ENCODE measurements around the gene DCTN4. TPM values are rescaled to one million over a fixed set of nuclear protein-coding genes. Genes with fewer than 3 reads are reported as not detected.

Gene DCTN4
- total RNA-seq, 4 donors from 2014 or later: 23.2 to 55.3 (median 42.4) TPM

- WGBS, 2 donors (ENCODE audit: low coverage in 1 of 2): 78% methylated on average over 1 of the region's 1 CpG; no CpG with 5 or more reads in 1 of the 2 donors
- intact Hi-C loops (cut with DNase I; ENCODE audit: low total_unique reads): no loop called here
- in situ Hi-C loops (cut with MboI; ENCODE audit: low pct_ligation_motif_present in 1 of 4, low pct_unique_long_range_greater_than_20kb in 1 of 4, low sequenced_read_pairs in 3 of 4): no loop called here
- no peak for DNase-seq
- Histone ChIP-seq H3K4me1 (peaks cover 8 to 44% (median 18%) of the 10 kb centered on the region in 4 donors), H3K9me3 (no peaks in the 10 kb centered on the region), H3K36me3 (peaks cover 0 to 42% (median 4%) of the 10 kb centered on the region in 4 donors), H3K4me3 (peak overlapping the region in 1 of 4 donors; percentile 60), H3K27ac (peak overlapping the region; percentile 90 to 95 (median 94)), H3K27me3 (no peaks in the 10 kb centered on the region)
- TF ChIP-seq EP300 (IDR thresholded peaks at IDR 0.05; ENCODE audit: low read depth): no peak
Observed at GRCh38 chr5:150757087-150757649, 1.6 kb downstream of the DCTN4 start.

DNA sequence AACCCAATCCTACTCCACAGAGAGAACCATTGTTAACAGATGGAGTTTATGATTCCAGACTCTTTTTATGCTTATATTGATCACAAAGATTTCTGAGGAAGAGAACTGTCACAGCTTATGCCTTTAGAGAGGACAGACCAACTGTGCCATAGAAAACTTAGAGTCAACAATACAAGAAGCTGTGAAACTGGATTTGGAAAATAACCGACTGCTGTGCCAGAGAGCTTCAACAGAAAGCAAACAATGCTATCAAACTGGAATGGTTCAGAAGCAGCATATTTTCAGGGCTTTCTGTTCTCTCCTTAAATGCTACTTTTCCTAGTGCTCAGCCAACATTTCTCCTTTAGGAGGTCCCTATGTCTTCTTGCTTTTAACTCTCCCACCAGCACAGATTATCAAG, 5.0 kb downstream of the DCTN4 start:
- no peak overlapping the region for H3K4me3 ChIP-seq
- 50% methylated on average over 1 of the region's 1 CpG for WGBS, 2 donors (ENCODE audit: low coverage in 1 of 2)
- H3K27ac ChIP-seq: peak overlapping the region in 3 of 4 donors; percentile 5 to 44 (median 5)
- DNase-seq: no peak
- in situ Hi-C loops (cut with MboI; ENCODE audit: low pct_ligation_motif_present in 1 of 4, low pct_unique_long_range_greater_than_20kb in 1 of 4, low sequenced_read_pairs in 3 of 4) (no loop called here), intact Hi-C loops (cut with DNase I; ENCODE audit: low total_unique reads) (no loop called here)
- peaks cover 0 to 69% (median 6%) of the 10 kb centered on the region in 4 donors for H3K36me3 ChIP-seq
- H3K27me3 ChIP-seq: no peaks in the 10 kb centered on the region
- peaks cover 8 to 60% (median 14%) of the 10 kb centered on the region in 4 donors for H3K4me1 ChIP-seq
- TF ChIP-seq POLR2A (IDR thresholded peaks at IDR 0.05) (no peak), POLR2AphosphoS5 (IDR thresholded peaks at IDR 0.05) (no peak), EP300 (IDR thresholded peaks at IDR 0.05; ENCODE audit: low read depth) (no peak), CTCF (IDR thresholded peaks at IDR 0.05) (no peak)
- no peaks in the 10 kb centered on the region for H3K9me3 ChIP-seq

DNA sequence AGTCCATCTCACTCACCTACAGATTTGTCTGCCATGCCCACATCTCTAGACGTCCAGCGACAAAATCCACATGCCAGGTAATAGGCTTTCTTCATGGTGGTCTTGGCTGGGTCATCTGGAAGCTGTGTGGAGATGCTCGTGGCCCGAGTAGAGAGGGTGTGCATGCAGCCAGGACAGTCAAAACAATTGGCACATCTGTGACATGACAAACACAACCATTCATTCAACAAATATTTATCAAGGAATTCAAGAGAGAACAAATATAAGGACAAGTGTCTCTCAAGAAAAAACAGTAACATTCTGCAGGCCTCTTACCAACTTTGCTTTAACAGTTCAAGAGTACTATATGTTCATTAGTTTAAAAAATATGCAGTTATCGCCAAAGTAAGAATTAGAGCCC, 5.4 kb downstream of the DCTN4 start:
- intact Hi-C loops (cut with DNase I; ENCODE audit: low total_unique reads) (no loop called here), in situ Hi-C loops (cut with MboI; ENCODE audit: low pct_ligation_motif_present in 1 of 4, low pct_unique_long_range_greater_than_20kb in 1 of 4, low sequenced_read_pairs in 3 of 4) (no loop called here)
- no peak for DNase-seq
- peak overlapping the region in 2 of 4 donors; percentile 5 for H3K27ac ChIP-seq
- WGBS, 2 donors (ENCODE audit: low coverage in 1 of 2): 60 to 67% methylated on average over 5 of the region's 5 CpGs
- peaks cover 8 to 60% (median 14%) of the 10 kb centered on the region in 4 donors for H3K4me1 ChIP-seq
- no peaks in the 10 kb centered on the region for H3K27me3 ChIP-seq
- H3K4me3 ChIP-seq: no peak overlapping the region
- no peak for TF ChIP-seq POLR2AphosphoS5 (IDR thresholded peaks at IDR 0.05)
- TF ChIP-seq CTCF (IDR thresholded peaks at IDR 0.05): no peak
- TF ChIP-seq POLR2A (IDR thresholded peaks at IDR 0.05): no peak
- no peak for TF ChIP-seq EP300 (IDR thresholded peaks at IDR 0.05; ENCODE audit: low read depth)
- no peaks in the 10 kb centered on the region for H3K9me3 ChIP-seq
- H3K36me3 ChIP-seq: peaks cover 0 to 70% (median 6%) of the 10 kb centered on the region in 4 donors

DNA sequence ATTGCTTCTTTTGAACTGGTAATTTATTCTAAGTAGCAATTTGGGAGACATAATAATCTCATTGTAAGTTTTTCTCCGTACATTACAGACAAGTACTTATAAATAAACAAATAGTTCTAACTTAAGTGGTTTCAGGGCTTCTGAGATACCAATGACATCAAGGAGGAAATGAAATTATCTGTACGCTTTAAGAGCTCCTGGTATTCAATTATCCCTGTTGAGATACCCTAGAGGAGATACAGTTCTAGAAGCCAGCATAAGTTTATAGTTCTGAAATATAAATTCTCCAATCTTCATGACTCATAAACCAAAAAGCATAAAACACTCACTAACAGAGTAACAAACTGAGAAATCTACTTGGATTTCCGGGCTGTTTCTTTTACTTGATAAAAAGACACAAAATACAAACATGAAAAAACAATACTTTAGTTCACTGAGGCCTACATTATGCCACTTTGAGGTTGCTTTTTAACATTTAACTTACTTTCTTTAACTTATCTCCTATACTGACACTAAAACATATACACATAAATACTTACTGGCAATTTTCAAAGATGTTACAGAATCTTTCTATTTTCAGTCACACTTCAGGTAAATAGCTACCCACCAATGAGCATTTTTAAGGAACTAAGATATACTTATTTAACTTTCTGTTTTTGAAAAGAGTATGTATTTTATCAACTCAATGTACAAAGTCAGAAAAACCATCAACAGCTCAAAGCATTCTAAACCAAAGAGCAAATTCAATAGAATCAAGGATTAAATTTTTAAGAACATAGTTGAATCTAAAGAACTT, 7.5 kb downstream of the DCTN4 start:
- H3K36me3 ChIP-seq: peaks cover 0 to 69% (median 6%) of the 10 kb centered on the region in 4 donors
- WGBS, 2 donors (ENCODE audit: low coverage in 1 of 2): 38 to 53% methylated on average over 3 of the region's 3 CpGs
- no peak overlapping the region for H3K4me3 ChIP-seq
- in situ Hi-C loops (cut with MboI; ENCODE audit: low pct_ligation_motif_present in 1 of 4, low pct_unique_long_range_greater_than_20kb in 1 of 4, low sequenced_read_pairs in 3 of 4): no loop called here
- TF ChIP-seq POLR2A (IDR thresholded peaks at IDR 0.05) (no peak), EP300 (IDR thresholded peaks at IDR 0.05; ENCODE audit: low read depth) (no peak), CTCF (IDR thresholded peaks at IDR 0.05) (no peak), POLR2AphosphoS5 (IDR thresholded peaks at IDR 0.05) (no peak)
- H3K9me3 ChIP-seq: no peaks in the 10 kb centered on the region
- DNase-seq: no peak
- H3K27me3 ChIP-seq: no peaks in the 10 kb centered on the region
- intact Hi-C loops (cut with DNase I; ENCODE audit: low total_unique reads): no loop called here
- no peak overlapping the region for H3K27ac ChIP-seq
- peaks cover 0 to 43% (median 3%) of the 10 kb centered on the region in 4 donors for H3K4me1 ChIP-seq

Measured in transverse colon (tissue), 4 donors.